SK-N-SH (cell line): ENCODE results near the gene ZEB1. TPM values are rescaled to one million over a fixed set of nuclear protein-coding genes. Genes with fewer than 3 reads are reported as not detected.
A peak's percentile ranks its signal among the peaks of the same experiment; 100 is the strongest.

Source experiments
- CTCF ChIA-PET: fragments of 300-600, 350-600 bp; formaldehyde crosslinking; extraction: SDS; loops from one replicate; lab custom pipeline; 2021; lab: Yijun Ruan, JAX
- POLR2A ChIA-PET: fragments of 350-600 bp; sonication (Branson Sonifier 250); formaldehyde crosslinking; extraction: SDS; loops from one replicate; lab custom pipeline; 2020; ENCODE audit warnings: antibody characterized with exemption, inconsistent platforms; lab: Yijun Ruan, JAX
- DNase-seq: peaks from one replicate; pipeline ENCODE4 v3.0.0; 2012
- H2AFZ ChIP-seq: fragments of 200-600 bp; sonication (generic); 2 replicates; pipeline ENCODE4 v1.8.1; 2016; ENCODE audit warnings: antibody characterized with exemption, mild to moderate bottlenecking, low read depth
- H3F3A ChIP-seq: fragments of 200-600 bp; sonication (generic); replicated peaks from 2 replicates; pipeline ENCODE3; 2016; ENCODE audit warnings: antibody characterized with exemption, mild to moderate bottlenecking; ENCODE audit not compliant: insufficient read depth
- H3K27ac ChIP-seq, 2 experiments: fragments of 200-500 bp in 1 of 2; fragments of 200-600 bp in 1 of 2; sonication (Bioruptor generic) in 1 of 2; sonication (generic), shearing (Covaris generic) in 1 of 2; 2 replicates each; pipeline versions ENCODE4 v1.5.1 to v1.6.1; 2014 to 2016; ENCODE audit warnings: low read depth in 2 of 2, inconsistent platforms in 1 of 2, low read length in 1 of 2, mild to moderate bottlenecking in 1 of 2, mixed read lengths in 1 of 2
- H3K27me3 ChIP-seq: fragments of 200-600 bp; sonication (generic), shearing (Covaris generic); 2 replicates; pipeline ENCODE4 v1.6.1; 2016; ENCODE audit warnings: mixed run types; ENCODE audit not compliant: insufficient read depth
- H3K36me3 ChIP-seq, 2 experiments: fragments of 200-500 bp in 1 of 2; fragments of 200-600 bp in 1 of 2; sonication (Bioruptor generic) in 1 of 2; sonication (generic) in 1 of 2; replicated peaks in 1 of 2; 2 replicates each; pipeline versions ENCODE3 to v1.5.1; 2014 to 2016; ENCODE audit warnings: low read length in 1 of 2, mild to moderate bottlenecking in 1 of 2; ENCODE audit not compliant: insufficient read depth in 2 of 2, control insufficient read depth in 1 of 2
- H3K4me1 ChIP-seq, 2 experiments: fragments of 200-500 bp in 1 of 2; fragments of 200-600 bp in 1 of 2; sonication (Bioruptor generic) in 1 of 2; sonication (generic), shearing (Covaris generic) in 1 of 2; 2 replicates each; pipeline versions ENCODE4 v1.5.1 to v1.6.1; 2014 to 2016; ENCODE audit warnings: low read depth in 1 of 2, low read length in 1 of 2, mixed run types in 1 of 2; ENCODE audit not compliant: insufficient read depth in 2 of 2, control insufficient read depth in 1 of 2
- H3K4me2 ChIP-seq: fragments of 200-600 bp; sonication (generic), shearing (Covaris generic); 2 replicates; pipeline ENCODE4 v1.6.1; 2017; ENCODE audit warnings: mixed run types
- H3K4me3 ChIP-seq, 2 experiments: fragments of 200-500 bp in 1 of 2; fragments of 200-600 bp in 1 of 2; sonication (Bioruptor generic) in 1 of 2; sonication (generic), shearing (Covaris generic) in 1 of 2; 2 replicates each; pipeline versions ENCODE4 v1.5.1 to v1.8.1; 2014 to 2016; ENCODE audit warnings: low read depth in 2 of 2, inconsistent platforms in 1 of 2, low read length in 1 of 2, mild to moderate bottlenecking in 1 of 2, mixed read lengths in 1 of 2, moderate library complexity in 1 of 2
- H3K79me2 ChIP-seq: fragments of 200-600 bp; sonication (generic); 2 replicates; pipeline ENCODE4 v1.8.1; 2017; ENCODE audit warnings: mild to moderate bottlenecking; ENCODE audit not compliant: insufficient read depth
- H3K9ac ChIP-seq: fragments of 200-600 bp; sonication (generic); 2 replicates; pipeline ENCODE4 v1.6.1; 2017; ENCODE audit warnings: mixed run types
- H3K9me2 ChIP-seq: fragments of 200-600 bp; sonication (generic); 2 replicates; pipeline ENCODE4 v1.6.1; 2017; ENCODE audit warnings: mixed run types
- H3K9me3 ChIP-seq: fragments of 200-600 bp; sonication (generic); 2 replicates; pipeline ENCODE4 v1.6.1; 2017; ENCODE audit warnings: mixed run types, mild to moderate bottlenecking, moderate library complexity
- H4K20me1 ChIP-seq: fragments of 200-600 bp; sonication (generic); 2 replicates; pipeline ENCODE4 v1.6.1; 2017; ENCODE audit warnings: mild to moderate bottlenecking, mixed run types; ENCODE audit not compliant: insufficient read depth
- MAX ChIP-seq: IDR thresholded peaks from 2 replicates; pipeline ENCODE4 v1.4.0; 2012; ENCODE audit warnings: low read depth
- NFIC ChIP-seq: IDR thresholded peaks from 2 replicates; pipeline ENCODE4 v1.4.0; 2012; ENCODE audit warnings: borderline replicate concordance
- RCOR1 ChIP-seq: fragments of 150-350 bp; IDR thresholded peaks from 2 replicates; pipeline ENCODE4 v1.6.1; 2017; ENCODE audit warnings: antibody characterized with exemption, low read length
- REST ChIP-seq: IDR thresholded peaks from 2 replicates; pipeline ENCODE4 v1.6.1; 2012; ENCODE audit warnings: mild to moderate bottlenecking, low read depth, low read length, moderate library complexity
- RFX5 ChIP-seq: IDR thresholded peaks from 2 replicates; pipeline ENCODE4 v1.6.1; 2012; ENCODE audit warnings: mild to moderate bottlenecking, improper control_type of control experiment, low read length
- RXRA ChIP-seq: IDR thresholded peaks from 2 replicates; pipeline ENCODE4 v1.4.0; 2012; ENCODE audit warnings: low read depth, mild to moderate bottlenecking, borderline replicate concordance
- SIN3A ChIP-seq: IDR thresholded peaks from 2 replicates; pipeline ENCODE4 v1.6.1; 2012; ENCODE audit warnings: low read depth, mild to moderate bottlenecking, low read length, moderate library complexity, borderline replicate concordance
- ZBTB33 ChIP-seq: IDR thresholded peaks from 2 replicates; pipeline ENCODE4 v1.4.0; 2012; ENCODE audit warnings: low read depth, borderline replicate concordance
- polyA plus RNA-seq, 3 experiments: library from polyadenylated mRNA; depleted of rRNA; stranded (reverse); fragments of >200 nt; gene quantifications; 2 replicates each; pipeline ENCODE4 v1.2.3, GENCODE V29; 2012

ZEB1 gene
- polyA plus RNA-seq, 1 of the 3 experiments (the other 2 are of a cell fraction) = 5.4 TPM

GRCh38 chr10:31477584-31477983 is 158.6 kb downstream of the ZEB1 start (continued):
- TF ChIP-seq RXRA (no peak), RCOR1 (no peak), ZBTB33 (no peak), REST (no peak)

GRCh38 chr10:31479752-31480151 is 160.7 kb downstream of the ZEB1 start:
- TF ChIP-seq RCOR1 (no peak), ZBTB33 (no peak), MAX (no peak), NFIC (peak; percentile 33; the same call in 1 of the 2 replicates), SIN3A (no peak), RXRA (no peak), RFX5 (no peak)

More at GRCh38 chr10:31479752-31480151, 160.7 kb downstream of the ZEB1 start:
- ChIA-PET POLR2A (no interaction called here), CTCF (no interaction called here)
- Histone ChIP-seq H3F3A (peaks cover 14% of the 10 kb centered on the region), H3K36me3 (peaks cover 0 to 3% of the 10 kb centered on the region in 2 experiments), H4K20me1 (no peaks in the 10 kb centered on the region), H3K4me2 (no peak overlapping the region), H3K27me3 (no peaks in the 10 kb centered on the region), H3K27ac (no peak overlapping the region), H3K9me2 (no peaks in the 10 kb centered on the region), H2AFZ (no peak overlapping the region), H3K4me1 (no peaks in the 10 kb centered on the region; a peak in 1 of 4 replicates), H3K79me2 (no peaks in the 10 kb centered on the region), H3K9me3 (0 out of 2 replicates have a peak, but pooled peaks cover 5% of the 10 kb centered on the region), H3K9ac (no peak overlapping the region), H3K4me3 (no peak overlapping the region)
- DNase-seq = no peak
